HG03457 (cell line): Measurements from ENCODE around the gene CNFN.

Source experiments
- ATAC-seq: cut with Tn5 transposase; IDR thresholded peaks from one replicate; pipeline ENCODE4 v1.9.1; 2021; ENCODE audit warnings: moderate number of reproducible peaks; ENCODE audit not compliant: unreplicated experiment

The CNFN gene

DNA sequence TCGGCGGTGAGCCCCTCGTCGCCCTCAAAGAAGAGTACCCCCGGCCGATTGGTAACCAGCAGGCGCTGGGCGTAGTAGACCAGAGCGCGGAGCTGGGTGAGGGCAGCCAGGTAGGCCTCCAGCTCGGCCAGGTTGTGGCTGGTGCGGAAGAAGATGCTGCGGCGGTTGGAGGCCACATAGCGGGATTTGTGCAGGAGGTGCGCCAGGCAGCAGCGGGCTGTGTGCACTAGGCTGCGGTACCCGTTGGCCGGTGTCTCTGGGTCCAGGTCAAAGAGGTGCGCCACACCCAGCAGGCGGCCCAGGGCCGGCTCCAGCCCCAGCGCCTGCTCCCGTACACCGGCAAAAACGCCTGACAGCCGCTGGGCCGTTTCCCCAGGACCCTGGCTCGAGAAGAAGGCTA lies 20.3 kb upstream of the CNFN start:
- no peak for ATAC-seq

DNA sequence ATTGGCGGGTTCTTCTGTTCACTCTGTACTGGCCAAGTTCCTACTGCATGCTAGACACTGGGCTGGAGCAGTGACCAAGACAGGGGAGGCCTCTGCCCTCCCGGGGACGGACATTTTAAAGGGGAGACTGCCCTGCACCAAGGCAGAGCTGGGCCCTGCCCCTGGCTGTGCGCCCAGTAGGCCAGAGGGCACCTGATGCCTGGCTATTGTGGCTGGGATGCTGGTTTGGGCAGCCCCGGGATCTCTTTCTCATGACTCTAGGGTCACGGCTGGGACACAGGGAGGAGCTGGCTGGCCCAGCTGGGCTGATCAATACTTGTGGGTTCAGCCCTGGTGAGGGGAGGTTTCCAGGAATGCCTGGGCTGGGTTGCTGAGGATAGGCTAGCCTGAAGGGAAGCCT lies 19.4 kb upstream of the CNFN start:
- ATAC-seq = no peak

DNA sequence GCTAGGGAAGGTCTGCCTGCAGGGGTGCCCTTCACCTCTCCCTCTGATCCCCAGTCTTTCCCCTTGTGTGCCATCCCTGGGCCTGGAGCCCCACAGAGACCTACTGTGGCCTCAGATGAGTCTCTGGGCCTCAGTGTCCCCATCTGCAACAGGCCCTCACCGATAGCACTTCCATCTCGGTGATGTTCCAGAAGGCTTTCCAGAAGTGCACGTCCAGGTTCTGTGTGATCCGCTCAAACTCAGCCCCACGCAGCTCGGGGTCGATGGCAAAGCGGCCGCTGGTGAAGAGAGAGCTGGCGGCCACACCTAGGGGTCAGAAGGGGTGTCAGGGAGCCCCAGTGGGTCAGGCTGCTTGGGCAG lies 17.7 kb upstream of the CNFN start:
- ATAC-seq = no peak

DNA sequence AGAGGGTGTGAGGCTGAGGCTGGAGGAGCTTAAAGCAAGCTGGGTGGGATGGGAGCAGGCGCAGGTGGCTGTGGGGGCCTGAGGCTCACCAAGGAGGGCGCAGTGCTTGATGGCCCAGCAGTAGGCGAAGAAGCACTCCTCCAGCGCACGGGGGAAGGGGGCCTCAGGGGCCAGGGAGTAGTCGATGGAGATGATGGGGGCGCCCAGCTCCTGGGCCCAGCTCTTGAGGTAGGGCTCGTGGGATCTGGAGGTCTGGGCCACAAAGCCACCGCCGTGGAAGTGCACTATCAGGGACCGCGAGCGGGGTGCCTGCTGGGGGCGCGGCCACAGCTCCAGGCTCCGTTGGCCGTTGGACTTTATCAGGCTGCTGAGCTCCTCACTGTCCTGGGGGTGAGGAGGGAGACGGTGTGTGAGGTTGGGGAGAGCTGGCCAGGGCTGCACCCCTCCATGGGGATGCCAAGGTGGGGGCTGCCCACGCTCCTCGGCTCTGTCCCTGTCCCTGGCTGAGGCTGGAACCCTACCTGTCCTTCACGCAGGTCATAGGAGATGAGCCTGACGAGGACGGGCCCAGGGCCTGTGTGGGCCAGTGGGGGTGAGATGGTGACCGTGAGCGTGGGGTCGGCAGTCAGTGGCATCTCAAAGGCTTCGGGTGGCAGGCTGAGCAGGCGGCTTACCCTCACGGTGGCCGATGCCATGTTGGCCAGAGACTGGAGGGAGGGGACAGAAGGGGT lies 17.2 kb upstream of the CNFN start:
- ATAC-seq = no peak

DNA sequence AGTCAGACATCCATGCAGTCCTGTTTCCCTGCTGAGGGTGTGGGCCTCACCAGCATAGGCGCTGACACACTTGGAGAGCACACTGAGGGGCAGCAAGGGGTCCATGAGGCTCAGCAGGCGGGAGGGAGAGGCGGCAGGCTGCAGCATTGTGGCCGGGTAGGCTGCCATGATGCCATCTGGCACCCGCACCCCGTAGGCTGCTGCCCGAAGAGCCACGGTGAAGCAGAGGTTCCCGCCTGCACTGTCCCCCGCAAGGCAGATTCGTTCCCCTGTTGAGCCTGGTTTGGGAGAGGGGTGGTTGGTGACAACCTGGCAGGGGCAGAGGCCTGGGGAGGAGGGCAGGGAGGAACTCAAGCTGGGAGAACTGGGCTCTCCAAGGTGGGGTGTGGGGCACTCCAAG lies 16.0 kb upstream of the CNFN start:
- no peak for ATAC-seq

DNA sequence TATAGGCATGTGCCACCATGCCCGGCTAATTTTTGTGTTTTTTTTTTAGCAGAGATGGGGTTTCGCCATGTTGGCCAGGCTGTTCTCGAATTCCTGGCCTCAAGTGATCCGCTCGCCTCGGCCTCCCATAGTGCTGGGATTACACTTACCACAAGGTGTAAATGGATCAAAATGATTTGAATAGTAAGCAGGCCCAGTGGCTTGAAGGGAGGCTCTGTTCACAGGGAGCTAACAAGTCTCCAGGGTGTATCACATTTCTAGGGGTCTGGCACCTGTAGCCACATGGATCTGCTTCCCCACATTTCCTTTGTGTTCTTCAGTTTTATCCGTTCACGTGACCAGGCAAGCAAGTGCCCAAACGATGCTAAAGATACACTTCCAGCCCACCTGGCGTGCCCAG lies 13.5 kb upstream of the CNFN start:
- no peak for ATAC-seq

DNA sequence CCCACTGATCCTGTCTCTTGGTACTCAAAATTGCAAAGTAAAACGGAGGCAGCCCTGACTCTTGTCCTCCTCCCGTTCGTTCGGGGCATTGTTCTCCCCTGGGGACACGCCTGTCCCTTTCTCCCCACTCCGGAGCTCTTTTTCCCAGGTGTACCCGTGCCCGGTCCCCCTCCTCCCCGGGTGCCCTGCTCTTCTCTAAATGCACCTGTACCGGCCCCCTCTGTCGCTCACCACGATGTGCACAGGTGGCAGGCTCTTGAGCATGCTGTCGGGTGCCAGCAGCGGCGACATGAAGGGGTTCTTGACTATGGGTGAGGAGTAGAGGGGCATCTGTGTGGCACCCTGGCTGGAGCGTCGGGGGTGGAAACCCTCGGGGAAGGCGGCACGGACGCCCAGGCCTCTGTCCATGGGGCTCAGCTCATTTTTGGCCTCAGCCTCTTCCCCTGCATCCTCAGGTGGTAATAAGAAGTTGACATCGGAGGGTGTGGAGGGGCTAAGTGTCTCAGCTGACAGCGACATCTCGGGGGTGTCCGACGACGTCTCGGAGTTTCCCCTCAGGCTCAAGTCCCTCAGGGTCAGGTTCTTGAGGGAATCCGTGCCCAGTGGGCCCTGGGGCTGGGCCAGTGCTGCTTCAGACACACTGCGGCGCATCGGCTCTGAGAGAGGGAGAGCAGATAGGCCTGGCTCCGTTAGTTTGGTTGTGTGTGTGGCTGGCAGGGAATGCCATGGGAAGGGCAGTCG lies 12.4 kb upstream of the CNFN start:
- ATAC-seq = no peak

DNA sequence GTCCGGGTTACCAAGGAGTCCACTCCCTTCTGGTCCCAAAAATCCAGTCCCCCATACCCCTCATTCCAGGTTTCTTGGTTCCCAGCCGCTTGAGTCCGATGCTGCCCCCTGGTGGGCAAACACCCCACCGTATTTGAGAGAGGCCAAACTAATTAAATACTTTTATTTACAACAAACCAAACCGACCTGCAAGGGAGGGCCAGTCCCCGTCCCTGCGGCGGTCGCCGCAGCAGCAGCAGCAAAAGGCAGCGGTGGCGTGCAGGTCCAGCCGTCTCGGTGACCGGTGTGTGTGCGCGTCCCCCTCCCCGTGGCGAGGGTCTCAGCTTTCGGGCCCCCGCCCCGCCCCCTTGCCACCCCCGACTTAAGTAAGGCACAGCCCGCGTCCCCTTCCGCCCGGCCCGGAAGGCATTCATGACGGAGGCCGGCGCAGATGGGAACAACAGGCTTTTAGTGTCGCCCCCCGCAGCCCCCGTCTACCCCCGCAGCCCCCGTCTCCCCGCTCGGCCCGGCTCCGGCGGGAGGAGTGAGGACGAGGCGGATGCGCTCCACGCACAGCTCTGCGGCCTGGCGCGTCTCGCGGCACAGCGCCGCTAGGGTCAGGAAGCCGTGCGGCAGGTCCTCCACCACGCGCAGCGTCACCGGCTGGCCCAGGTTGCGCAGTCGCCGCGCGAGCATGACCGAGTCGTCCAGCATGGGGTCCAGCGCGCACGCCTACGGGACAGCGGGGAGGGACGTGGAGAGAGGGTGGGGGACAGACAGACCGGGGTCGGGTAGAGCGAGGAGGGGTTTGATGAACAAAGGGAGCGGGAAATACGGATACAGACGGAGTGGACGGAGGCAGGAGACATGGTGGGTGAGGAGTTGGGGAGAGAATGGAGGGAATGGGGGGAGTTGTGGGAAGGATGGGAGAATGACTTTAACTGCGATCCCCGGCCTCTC lies 11.5 kb upstream of the CNFN start:
- ATAC-seq = no peak

DNA sequence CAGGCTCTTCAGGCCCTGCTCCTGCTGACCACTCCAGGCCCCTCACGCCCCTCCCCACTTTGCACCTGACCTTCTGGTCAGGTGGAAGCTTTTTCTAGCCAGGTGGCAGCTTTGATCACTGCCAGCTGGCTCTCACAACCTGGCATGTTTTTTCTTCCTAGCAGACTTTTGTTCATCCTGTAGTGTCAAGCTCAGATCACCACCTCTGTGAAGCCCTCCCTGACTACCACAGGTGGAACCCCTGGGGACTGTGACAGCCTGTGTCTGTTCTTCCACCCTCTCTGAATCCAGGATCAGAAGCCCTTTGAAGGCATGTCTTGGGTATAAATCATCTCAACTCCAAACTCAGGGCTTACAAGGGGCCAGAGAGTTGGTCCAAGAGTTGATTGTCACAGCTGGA lies 10.3 kb upstream of the CNFN start:
- ATAC-seq = no peak

DNA sequence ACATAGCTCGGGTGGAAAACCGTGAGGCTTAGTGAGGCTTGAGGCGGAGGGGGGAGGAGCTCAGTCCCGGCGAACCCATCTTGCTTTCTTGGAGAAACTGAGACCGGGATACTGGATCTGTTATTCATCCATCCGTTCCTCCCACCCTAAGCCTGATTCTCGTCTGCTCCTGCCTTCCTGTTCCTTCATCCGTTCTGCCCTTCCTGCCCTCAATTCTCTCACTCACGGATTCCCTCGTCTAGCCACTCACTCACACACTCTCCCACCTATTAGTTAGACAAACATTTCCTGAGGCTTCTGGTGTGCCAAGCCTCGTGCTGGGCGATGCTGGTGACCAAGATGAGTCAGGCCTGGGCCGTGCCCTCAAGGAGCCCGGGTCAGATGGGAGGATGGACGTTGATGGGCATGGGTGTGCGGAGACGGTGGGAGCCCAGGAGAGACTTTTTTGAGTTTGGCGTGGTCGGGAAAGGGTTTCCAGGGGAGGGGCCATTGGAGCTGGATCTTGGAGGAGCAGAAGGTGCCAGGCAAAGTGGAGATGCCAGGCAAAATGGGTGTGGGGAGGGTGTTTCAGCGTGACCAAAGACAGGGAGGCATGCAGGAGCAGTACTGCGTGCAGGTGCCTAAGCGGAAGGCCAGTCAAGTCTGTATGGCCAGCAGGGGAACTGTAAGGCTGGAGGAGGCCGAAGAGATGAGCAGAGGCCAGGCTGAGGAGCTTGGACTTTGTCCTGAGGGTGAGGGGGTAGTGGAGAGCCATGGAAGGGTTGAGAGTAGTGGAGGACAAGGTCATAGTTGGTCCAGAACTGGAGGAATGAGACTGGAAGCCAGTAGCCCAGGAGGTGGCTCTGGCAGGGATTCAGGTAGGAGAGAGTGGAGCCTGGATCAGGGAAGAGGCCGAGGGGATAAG lies 7.4 kb upstream of the CNFN start:
- ATAC-seq = no peak

DNA sequence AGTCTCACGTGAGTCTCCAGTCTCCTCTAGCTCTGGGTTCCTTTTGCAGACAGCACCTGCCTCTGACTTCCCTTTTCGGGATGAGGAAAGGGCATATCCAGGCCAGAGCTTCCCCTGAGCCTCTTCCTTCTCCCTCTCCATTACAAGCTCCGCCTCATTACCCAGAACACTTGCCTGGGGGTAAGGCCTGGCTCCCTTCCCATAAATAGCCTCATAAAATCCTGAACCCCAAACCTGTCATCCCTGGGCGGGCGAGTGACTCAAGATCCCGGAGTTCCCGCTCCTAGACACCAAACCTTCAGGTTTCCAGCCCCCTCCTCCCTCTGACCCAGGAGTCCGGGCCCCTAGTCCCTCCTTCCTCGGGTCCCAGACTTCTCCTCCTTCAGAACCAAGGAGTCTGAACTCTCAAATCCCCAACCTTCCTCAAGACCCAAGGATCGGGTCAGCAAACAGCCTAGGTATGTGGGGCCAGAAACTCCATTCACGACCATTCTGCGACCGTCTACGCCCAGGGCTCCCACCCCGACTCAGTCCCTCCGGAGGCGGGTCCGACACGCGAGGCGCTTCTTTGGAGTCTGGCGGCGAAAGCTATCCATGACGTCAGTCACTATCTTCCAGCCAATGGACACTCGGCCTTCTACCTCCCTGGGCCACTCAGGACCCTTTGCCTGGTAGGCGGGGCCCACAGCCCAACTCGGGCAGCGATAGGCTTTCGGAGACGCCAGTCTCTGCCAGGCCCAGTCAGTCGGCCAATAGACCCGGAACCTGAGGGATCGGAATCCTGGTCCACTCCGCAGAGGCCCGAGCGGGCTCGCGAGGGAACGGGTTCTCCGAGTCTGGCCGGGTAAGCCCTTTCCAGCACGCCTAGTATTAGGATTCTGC lies 6.5 kb upstream of the CNFN start:
- peak; percentile 91 for ATAC-seq

DNA sequence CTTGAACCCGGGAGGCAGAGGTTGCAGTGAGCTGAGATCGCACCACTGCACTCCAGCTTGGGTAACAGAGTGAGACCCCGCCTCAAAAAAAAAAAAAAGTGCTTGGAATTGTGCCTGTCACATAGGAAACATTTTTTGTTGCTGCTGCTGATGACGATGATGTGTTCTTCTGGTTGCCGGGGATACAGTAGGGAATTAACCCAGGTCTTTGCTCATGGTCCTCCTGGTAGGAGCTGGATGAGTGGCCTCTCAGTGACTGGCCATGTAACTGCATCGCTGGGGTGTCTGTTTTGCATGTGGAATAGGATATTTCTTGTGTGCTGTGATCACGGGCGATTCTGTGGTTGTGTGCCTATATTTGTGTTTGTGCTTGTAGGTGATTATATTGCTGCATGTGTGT lies 4.7 kb upstream of the CNFN start:
- ATAC-seq = no peak

DNA sequence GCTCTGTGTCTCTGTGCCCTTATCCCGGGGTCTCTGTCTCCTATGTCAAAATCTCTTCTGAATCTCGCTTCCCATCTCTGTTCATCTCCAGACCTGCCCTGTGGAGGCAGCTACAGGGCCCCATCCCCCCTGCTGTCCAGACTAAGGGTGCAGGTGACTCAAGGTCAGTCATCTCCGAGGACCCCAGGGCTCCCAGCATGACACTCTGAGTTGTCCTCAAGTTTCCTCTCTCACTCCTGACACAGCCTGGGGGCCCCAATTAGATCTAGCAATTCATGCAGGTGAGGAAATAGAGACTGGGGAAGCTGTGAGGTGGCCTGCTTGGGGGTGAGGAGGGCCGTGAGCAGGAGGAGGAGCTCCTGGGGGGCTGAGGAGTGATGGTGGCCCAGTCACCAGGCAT lies 2.1 kb upstream of the CNFN start:
- no peak for ATAC-seq

DNA sequence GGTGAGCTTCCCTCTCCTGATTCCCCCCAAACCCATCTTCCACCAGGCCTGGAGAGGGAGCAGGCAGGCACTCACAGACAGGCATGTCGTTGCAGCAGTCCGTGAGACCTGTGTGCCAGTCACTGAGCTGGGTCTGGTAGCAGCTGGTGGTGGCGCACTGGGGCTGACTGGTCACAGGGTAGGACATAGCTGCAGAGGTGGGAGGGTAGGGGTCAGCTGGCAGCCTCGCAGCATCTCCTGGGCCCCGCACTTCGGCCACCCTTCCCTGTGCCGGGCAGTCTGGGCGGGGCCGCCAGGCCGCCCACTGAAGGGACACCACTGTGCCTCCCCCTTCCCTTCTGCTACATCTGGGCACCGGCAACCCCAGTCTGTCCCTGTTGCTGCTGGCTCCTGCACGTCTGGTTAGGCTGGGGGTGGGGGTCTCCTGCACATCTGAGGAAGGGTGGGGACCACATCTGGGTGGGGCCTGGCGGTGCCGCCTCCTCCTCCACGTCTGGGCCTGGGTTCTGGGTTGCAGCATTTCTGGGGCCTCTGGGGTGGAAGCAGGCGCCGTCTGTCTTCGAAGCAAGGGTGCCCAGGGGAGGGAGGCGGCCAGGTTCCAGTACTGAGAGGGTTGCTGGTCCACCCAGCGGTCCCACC lies 1.1 kb downstream of the CNFN start:
- no peak for ATAC-seq

DNA sequence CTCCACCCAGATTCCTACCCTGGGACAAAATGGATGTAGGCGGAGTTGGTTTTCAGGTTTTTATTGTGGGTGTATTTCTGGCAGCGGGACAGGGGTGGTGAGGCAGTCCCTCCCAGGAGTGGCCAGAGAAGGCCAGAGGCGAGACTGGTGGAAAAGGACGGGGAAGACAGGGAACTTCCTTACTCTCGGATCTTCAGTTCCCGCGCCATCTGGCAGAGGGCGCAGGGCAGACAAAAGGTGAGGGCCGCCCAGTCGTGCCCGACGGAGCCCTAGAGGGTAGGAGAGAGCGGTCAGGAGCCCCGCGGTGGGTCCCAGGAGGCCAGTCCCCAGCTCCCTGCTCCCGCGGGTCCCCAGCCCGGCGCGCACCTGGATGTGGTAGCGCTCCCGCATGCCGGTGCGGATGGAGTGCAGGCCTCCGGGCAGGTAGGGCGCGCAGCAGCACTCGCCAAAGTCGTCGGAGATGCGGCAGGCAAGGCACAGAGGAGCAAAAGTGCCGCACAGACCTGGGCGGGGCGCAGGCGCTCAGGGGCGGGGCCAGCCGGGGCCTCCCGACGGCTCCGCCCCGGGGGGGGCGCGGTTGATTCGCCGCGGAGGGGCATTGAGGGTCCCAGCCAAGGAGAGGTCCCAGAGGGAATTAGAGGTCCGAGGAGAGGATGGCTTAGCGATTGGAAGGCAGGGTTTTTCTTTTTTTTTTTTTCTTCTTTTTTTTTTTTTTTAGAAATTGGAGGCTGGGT lies 3.0 kb downstream of the CNFN start:
- no peak for ATAC-seq

DNA sequence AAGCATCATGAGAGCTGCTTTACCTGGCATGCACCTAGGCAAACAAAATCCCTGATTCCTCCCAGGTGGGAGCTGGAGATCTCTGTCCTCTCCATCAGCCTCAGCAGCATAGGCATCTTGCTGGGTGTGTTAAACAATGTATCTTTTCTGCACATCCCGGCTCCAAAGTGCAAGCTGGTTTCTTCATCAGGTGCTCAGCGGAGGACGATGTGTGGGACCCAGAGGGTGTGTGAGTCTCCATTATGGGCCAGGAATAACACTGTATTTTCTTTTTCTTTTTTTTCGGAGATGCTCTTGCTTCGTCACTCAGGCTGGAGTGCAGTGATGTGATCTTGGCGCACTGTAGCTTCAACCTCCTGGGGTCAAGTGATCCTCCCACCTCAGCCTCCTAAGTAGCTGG lies 9.9 kb downstream of the CNFN start:
- ATAC-seq = no peak

DNA sequence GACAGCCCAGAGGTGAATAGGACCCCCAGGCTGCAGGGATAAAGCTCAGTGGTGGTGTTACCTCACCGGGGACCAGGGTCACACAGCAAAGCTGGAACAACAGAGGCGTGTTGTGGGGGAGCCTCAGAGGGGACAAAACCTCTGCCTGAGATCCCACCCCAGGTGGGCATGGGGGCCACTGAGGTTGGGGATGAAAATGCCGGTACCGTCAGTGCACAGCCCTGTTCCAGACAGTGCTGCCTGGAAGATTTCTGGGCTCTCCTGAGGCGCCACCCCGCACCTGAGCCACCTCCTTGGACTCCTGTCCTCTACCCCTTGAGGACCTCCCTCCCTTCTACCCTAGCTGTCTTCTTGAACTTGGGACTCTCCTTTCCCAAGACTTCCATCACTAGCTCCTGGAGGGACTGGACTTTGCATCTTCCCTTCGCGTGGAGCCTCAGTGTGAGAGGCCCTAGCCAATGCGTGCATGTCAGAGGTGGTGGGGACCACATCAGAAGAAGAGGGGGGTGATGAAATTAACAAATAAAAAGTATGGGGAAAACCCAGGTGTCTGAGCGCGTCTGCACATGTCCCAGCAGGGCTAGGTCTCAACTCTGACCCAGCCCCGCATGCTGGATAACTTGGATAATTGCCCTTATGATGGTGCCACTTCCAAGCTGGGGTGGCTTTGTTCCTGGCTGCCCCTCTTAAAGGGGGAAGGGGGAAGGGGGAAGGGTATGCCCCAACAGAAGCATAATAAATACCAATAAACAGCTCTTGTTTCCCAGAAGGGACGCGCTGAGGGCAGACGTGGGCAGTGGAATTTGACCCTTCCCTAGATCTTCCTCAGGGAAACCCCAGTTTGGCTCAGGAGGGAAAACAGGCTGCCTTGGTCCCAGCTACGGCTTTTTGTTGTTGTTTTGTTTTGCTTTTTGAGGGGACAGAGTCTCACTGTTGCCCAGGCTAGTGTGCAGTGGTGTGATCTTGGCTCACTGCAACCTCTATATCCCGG lies 11.6 kb downstream of the CNFN start:
- no peak for ATAC-seq
